GM08714 (cell line): ENCODE data around the gene CHRNA5.
"Not testable (repeated sequence)": the region's sequence is repeated elsewhere in the genome, so short reads cannot be mapped to it uniquely, and the experiment has no call there.

Experiments
- H3K4me3 ChIP-seq: fragments of 200-500 bp; sonication (Bioruptor generic); 2 replicates; pipeline ENCODE4 v1.5.1; 2014; ENCODE audit warnings: mild to moderate bottlenecking, low read length, inconsistent platforms
- ZNF274 ChIP-seq: IDR thresholded peaks from 2 replicates; pipeline ENCODE4 v1.6.1; 2012; ENCODE audit warnings: mild to moderate bottlenecking, low read depth, low read length

The CHRNA5 gene

DNA sequence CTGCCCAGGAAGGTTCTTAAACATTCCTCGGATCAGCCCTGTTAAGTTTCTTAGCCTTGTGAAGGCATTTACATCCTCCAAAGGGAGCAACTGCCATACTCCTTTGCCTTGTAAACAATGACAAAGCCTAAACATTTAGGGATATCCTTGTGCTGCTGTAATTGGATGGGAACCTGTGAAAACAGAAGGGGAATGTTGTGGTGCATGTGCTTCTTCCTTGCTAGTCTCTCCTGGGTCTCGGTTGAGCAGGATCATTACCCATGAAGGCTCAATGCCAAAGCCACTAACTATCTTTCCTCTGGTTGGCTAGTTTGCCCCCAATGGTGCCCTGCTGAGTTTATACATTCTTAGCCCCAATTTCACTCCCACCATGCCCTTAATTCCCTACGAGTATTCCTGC is 38.1 kb downstream of the CHRNA5 start:
- no peak overlapping the region for H3K4me3 ChIP-seq
- no peak for TF ChIP-seq ZNF274

DNA sequence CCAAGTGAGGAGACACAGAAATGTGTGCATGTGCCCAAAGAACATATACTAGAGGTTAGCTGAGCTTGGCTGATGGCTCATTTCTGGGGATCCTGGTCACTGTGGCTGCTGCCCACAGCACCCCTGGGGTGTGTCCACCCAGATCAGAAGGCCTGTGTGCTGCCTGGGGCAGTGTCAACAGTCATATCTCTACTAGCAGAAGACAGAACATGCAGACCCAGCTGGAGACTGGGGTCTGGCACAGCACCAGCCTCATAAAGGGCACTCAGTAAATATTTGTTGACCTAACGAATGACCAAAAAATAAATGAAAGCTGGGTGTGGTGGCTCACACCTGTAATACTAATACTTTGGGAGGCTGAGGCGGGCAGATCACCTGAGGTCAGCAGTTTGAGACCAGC is 39.1 kb downstream of the CHRNA5 start:
- TF ChIP-seq ZNF274, result no peak
- no peak overlapping the region for H3K4me3 ChIP-seq

DNA sequence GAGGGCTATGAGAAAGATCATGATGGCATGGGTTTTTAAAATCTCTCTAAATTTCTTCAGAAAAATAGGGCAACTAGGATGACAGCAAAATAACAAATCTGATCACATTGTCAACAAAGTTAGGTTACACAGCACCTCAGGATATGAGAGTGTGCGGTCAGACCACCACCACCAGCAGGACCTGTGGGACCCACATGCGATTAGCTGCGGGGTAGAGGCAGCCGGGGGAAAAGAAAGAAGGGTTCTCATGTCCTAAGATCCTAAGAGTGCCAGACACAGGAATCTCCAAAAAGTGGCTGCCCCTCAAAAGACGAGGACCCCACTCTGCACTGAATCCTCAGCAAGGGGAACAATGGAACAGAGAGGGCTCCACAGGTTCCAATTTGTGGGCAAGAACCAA is 39.9 kb downstream of the CHRNA5 start:
- no peak overlapping the region for H3K4me3 ChIP-seq
- TF ChIP-seq ZNF274, result no peak

DNA sequence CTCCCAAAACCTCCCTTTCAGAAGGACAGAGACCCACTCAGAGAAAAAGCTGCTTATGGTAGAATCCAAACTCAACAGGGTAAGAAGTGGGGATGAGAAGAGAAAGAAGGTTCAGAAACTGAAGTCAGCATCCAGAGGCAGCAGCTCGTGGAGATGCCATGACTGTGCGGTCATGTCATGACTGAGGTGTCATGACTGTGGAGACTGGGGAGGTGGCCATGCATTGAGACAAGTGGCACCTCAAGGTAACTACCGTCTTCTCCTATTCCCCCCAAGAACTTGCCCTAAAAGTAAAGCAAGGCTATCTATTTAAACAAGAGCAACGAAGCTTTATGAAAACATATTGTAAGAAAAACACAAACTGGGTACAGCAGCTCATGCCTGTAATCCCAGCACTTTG is 40.4 kb downstream of the CHRNA5 start:
- no peak overlapping the region for H3K4me3 ChIP-seq
- no peak for TF ChIP-seq ZNF274

DNA sequence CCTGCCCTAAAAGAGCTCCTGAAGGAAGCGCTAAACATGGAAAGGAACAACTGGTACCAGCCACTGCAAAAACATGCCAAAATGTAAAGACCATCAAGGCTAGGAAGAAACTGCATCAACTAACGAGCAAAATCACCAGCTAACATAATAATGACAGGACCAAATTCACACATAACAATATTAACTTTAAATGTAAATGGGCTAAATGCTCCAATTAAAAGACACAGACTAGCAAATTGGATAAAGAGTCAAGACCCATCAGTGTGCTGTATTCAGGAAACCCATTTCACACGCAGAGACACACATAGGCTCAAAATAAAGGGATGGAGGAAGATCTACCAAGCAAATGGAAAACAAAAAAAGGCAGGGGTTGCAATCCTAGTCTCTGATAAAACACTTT is 44.2 kb downstream of the CHRNA5 start:
- not testable (repeated sequence) for H3K4me3 ChIP-seq

DNA sequence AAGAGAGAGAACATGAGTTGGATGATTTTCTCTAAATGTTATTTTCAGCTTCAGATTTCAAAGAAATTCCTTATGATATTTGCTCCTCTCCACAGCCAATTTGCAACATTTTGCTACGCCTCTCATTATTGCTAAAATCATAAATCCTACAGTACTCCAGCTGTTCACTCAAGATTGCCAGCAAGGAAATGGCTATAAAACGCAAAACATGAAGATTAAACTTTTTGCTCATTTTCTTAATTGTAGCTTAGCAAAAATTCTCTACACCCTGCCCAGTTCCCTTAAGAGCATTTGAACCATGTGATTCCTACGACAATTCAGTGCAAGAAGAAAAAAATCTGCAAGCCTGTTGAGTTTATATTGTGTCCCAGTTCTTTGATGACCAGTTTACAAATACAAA is 48.7 kb downstream of the CHRNA5 start:
- H3K4me3 ChIP-seq, result no peak overlapping the region
- no peak for TF ChIP-seq ZNF274

DNA sequence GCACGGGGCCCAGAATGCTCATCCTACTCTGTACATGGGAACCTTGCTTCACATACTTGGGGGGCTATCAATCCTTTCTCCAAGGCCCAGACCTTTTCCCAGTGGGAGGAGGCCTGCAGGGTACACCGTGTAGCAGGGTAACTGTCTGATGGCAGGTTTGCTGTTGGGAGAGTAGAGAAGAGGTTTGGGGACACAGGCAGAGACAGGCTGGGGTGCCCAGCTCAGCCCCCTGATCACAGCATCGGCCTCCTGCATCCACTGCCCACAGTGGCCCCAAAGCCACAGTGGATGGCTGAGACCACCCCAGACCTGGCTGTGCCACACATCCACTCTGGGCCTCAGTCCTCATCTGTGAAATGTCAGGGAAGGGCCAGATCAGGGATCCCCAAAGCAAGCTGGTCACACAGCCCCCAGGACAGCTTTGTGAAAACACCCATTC is 49.9 kb downstream of the CHRNA5 start:
- TF ChIP-seq ZNF274, result no peak

DNA sequence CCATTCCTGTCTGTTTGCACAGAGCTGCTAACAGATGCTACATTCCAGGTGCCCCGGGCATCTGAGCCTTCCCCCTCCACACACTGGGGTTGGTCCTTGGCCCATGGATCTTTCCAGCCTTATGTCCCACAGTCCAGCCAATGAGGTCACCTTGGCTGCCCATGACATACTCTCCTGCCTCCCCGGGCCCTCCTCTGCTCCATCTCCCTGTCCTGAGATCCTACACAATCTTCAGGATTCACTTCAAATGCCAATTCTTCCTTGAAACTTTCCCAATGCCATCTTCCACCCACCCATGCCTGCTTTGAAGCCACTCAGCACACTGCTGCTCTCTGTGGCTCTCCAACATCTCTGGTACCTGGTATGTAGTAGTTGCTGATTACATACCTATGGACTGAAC is 51.2 kb downstream of the CHRNA5 start:
- TF ChIP-seq ZNF274, result no peak
- H3K4me3 ChIP-seq, result no peak overlapping the region

More for the DNA sequence above, 49.9 kb downstream of the CHRNA5 start:
- no peak overlapping the region for H3K4me3 ChIP-seq

DNA sequence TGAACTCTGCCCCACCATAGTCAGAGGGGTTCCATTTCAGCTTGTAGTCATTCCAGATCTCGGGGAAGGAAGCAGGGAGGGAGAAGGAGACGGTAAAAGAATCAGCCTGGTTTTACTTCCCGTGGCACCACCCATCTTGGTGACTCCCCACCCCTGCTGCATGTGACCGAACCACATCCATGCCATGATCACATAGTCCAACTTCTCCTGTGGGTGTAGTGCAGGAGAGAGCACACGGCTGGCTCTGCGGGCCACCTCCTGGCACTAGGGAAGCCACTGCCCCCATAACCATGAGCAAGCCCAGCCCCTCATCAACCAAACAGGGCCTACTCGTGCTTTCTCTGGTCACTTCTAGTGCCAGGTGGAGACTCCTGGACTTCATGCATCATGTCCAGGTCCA is 51.8 kb downstream of the CHRNA5 start:
- H3K4me3 ChIP-seq, result no peak overlapping the region
- TF ChIP-seq ZNF274, result no peak

DNA sequence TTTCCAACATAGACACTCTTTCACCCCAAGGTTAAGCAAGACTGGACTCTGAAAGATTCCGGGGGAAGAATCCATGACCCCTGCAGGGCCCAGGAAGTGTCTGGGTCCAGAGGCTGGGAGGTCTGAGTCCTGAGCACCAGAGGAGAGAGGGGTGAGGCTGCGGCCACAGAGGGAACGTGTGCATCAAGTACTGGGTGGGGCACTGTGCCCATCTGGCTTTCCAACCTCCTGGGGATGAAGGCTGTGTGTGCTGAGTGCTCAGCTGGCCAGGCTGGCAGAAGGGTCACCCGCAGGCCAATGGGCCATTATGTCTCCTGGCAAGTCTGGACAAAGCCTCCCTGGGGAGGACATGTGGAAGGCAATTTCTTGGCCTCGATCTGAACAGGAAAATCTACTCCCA is 52.2 kb downstream of the CHRNA5 start:
- no peak overlapping the region for H3K4me3 ChIP-seq
- TF ChIP-seq ZNF274, result no peak

DNA sequence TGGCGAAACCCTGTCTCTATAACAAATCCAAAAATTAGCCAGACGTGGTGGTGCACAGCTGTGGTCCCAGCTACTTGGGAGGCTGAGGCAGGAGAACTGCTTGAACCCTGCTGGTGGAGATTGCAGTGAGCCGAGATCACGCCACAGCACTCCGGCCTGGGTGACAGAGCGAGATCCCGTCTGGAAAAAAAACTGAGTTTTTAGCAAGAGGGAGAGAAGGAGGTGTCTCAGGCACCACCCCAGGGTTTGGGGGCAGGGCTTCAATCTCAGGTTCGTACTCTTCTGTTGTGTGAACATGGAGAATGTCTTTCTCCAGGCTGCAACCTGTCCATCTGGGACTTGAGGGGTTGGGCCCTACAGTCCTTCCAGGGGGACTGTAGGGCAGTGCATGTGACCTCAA is 52.7 kb downstream of the CHRNA5 start:
- TF ChIP-seq ZNF274, result no peak
- H3K4me3 ChIP-seq, result no peak overlapping the region

DNA sequence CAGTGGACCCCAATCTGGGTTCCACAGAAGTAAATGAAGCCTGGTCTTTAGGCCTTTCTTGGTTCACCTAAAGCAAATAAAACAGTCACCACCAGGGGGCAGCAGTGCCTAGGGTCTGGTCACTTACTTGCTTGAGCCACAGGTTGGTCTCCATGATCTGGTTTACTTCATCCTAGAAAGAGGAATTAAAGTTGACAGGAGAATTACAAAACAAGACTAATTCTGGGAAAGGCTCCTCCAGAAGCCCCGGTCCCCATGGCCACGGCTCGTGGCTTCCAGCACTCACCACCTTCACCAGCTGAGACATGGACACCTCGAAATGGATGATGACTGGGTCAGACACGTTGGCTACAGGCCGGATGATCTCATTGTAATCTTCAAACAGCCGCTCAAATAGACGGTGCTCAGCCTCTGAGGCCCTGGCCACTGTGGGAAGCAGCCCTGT is 53.2 kb downstream of the CHRNA5 start:
- TF ChIP-seq ZNF274, result no peak
- no peak overlapping the region for H3K4me3 ChIP-seq

DNA sequence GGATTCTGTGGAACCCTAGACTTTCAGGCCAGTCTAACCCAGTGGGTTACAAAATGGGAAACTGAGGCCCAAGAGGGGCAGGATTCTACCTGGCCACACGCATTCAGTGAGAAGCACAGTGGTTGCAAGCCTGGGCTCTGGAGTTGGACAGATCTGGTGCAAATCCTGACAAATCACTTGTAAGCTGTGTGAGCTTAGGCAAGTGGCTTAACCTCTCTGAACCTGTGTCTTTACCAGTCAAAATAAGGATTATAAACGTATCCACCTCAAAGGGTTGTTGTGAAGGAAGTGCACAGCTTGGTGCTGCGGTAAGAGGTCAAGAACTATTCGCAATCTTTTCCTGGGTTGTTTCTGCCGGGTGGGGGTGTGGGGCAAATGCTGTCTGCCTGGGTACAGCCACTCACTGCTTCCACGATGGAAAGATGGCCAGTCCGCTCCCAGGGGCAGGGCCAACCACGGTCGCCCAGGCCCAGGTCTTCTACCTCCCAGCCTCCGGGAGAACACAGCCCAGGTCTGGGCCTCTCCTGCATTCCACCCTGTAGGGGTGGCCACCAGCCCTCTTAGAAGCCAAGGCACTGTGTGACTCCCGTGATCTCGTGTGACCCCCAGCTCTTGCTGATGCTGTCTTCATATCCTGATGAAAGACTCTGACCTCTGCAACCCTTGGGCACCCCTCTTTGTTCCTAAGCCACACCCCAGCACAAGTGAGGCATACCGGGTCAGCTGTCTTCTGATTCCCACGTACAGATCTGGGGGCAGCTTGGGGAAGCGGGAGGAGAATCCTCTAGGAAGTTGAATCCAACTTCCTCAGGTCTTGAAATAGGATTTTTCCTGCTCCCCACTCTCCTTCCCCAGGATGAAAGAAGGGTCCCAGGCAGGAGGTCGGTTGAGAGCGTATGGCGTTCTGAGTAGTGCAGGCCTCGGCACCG is 54.0 kb downstream of the CHRNA5 start:
- no peak overlapping the region for H3K4me3 ChIP-seq
- no peak for TF ChIP-seq ZNF274

DNA sequence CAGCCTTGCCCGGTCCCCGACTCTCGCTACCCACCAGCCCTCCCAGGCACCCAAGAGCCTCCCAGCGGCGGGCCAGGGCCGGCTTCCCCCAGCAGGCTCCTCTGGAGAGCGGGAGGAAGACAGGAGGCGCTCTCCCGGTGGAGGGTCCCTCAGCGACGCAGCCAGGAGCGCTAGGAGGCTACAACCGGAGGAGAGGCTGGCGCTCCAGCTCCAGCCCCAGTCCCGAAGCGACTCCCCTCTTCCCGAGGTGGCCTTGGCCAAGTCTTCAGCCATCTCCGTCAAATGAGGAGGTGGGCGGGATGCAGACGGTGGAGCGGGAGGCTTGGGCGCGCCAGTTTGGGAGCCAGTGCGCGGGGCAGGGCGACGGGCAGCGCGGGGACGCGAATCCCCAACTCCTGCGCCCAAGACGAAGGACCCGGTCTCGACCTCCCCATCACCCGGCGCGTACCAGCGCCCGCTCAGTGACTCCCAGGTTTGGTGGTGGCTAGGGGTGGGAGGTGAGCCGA is 54.8 kb downstream of the CHRNA5 start:
- TF ChIP-seq ZNF274, result no peak
- no peak overlapping the region; the same call in 1 of the 2 replicates for H3K4me3 ChIP-seq
